HCT116 (cell line): Measurements from ENCODE around the gene HPCA. TPM values are rescaled to one million over a fixed set of nuclear protein-coding genes. Genes with fewer than 3 reads are reported as not detected.

Experiments
- ATAC-seq: fragments of 200-7000 bp; cut with Tn5 transposase; 2 replicates; pipeline ENCODE4 v1.9.1; 2020; ENCODE audit warnings: mild to moderate bottlenecking, moderate library complexity
- BruUV-seq: library from RNA; stranded (reverse); fragments of 400-500 nt; replicated peaks from 2 replicates; lab custom pipeline; 2021; lab: Mats Ljungman, UMichigan
- CTCF ChIA-PET: fragments of 300-600 bp; sonication (Branson Sonifier 250); formaldehyde crosslinking; loops from one replicate; lab custom pipeline; 2021; ENCODE audit warnings: antibody characterized with exemption; lab: Charles Lee
- POLR2A ChIA-PET: fragments of 300-600, 350-600 bp; sonication (Branson Sonifier 250); formaldehyde crosslinking; loops from one replicate; lab custom pipeline; 2021; ENCODE audit warnings: antibody characterized with exemption; lab: Charles Lee
- RAD21 ChIA-PET, 2 experiments: fragments of 300-600 bp; sonication (Branson Sonifier 250); formaldehyde crosslinking; loops; one replicate each; lab custom pipeline; 2023; ENCODE audit warnings: low total read pairs in 2 of 2; ENCODE audit not compliant: uncharacterized antibody in 2 of 2, unreplicated experiment in 2 of 2, low non-redundant PET in 1 of 2; lab: Charles Lee
- DNase-seq: peaks from one replicate; pipeline ENCODE4 v3.0.0-alpha.2; 2010; ENCODE audit warnings: low read depth, low spot score
- H2AFZ ChIP-seq: fragments of 200-600 bp; shearing (Covaris generic), sonication (generic); 2 replicates; pipeline ENCODE4 v1.6.1; 2017; ENCODE audit warnings: low read depth, mixed run types, mixed read lengths, antibody characterized with exemption, low read length; ENCODE audit not compliant: poor library complexity, severe bottlenecking
- H3K27ac ChIP-seq: 2 replicates; pipeline ENCODE4 v1.5.1; 2012; ENCODE audit warnings: low read depth, low read length
- H3K27me3 ChIP-seq: fragments of 200-600 bp; sonication (generic); 2 replicates; pipeline ENCODE4 v1.6.1; 2016; ENCODE audit warnings: mixed run types, low read length, mixed read lengths; ENCODE audit not compliant: insufficient read depth
- H3K36me3 ChIP-seq, 2 experiments: fragments of 200-500 bp in 1 of 2; fragments of 200-600 bp in 1 of 2; sonication (Bioruptor generic) in 1 of 2; sonication (generic) in 1 of 2; 2 replicates each; pipeline versions ENCODE4 v1.5.1 to v1.6.1; 2014 to 2016; ENCODE audit warnings: low read length in 2 of 2, inconsistent platforms in 1 of 2, mixed read lengths in 1 of 2, mixed run types in 1 of 2; ENCODE audit not compliant: insufficient read depth in 2 of 2, control insufficient read depth in 1 of 2
- H3K4me1 ChIP-seq, 2 experiments: fragments of 200-600 bp in 1 of 2; sonication (generic) in 1 of 2; 2 replicates each; pipeline versions ENCODE4 v1.5.1 to v1.6.1; 2012 to 2017; ENCODE audit warnings: low read length in 2 of 2, inconsistent platforms in 1 of 2, mild to moderate bottlenecking in 1 of 2, mixed read lengths in 1 of 2, mixed run types in 1 of 2, moderate library complexity in 1 of 2; ENCODE audit not compliant: insufficient read depth in 2 of 2, control insufficient read depth in 1 of 2
- H3K4me2 ChIP-seq: fragments of 200-600 bp; sonication (generic); 2 replicates; pipeline ENCODE4 v1.6.1; 2017; ENCODE audit warnings: mixed run types, low read length, mixed read lengths
- H3K4me3 ChIP-seq, 2 experiments: fragments of 200-600 bp in 1 of 2; sonication (generic) in 1 of 2; replicated peaks in 1 of 2; 2 replicates each; pipeline ENCODE4 v1.5.1; 2011 to 2016; ENCODE audit warnings: low read length in 2 of 2, control low read depth in 1 of 2, low read depth in 1 of 2, mild to moderate bottlenecking in 1 of 2, mixed read lengths in 1 of 2, mixed run types in 1 of 2
- H3K79me2 ChIP-seq: fragments of 200-600 bp; sonication (generic); 2 replicates; pipeline ENCODE4 v1.6.1; 2017; ENCODE audit warnings: mild to moderate bottlenecking, mixed run types, low read length, moderate library complexity, mixed read lengths; ENCODE audit not compliant: insufficient read depth
- H3K9ac ChIP-seq: fragments of 200-600 bp; sonication (generic); 2 replicates; pipeline ENCODE4 v1.6.1; 2016; ENCODE audit warnings: low read length, mixed read lengths
- H3K9me2 ChIP-seq: fragments of 200-600 bp; sonication (generic), shearing (Covaris generic); 2 replicates; pipeline ENCODE4 v1.6.1; 2017; ENCODE audit warnings: mixed run types, mild to moderate bottlenecking, moderate library complexity; ENCODE audit not compliant: insufficient read depth
- H3K9me3 ChIP-seq, 2 experiments: fragments of 200-500 bp in 1 of 2; fragments of 200-600 bp in 1 of 2; sonication (Bioruptor generic) in 1 of 2; sonication (generic) in 1 of 2; 2 replicates each; pipeline ENCODE4 v1.6.1; 2014 to 2017; ENCODE audit warnings: low read length in 2 of 2, mixed read lengths in 2 of 2, inconsistent platforms in 1 of 2, low read depth in 1 of 2, mild to moderate bottlenecking in 1 of 2, mixed run types in 1 of 2, moderate library complexity in 1 of 2; ENCODE audit not compliant: control insufficient read depth in 1 of 2, insufficient read depth in 1 of 2
- H4K20me1 ChIP-seq: fragments of 200-600 bp; sonication (generic), shearing (Covaris generic); 2 replicates; pipeline ENCODE4 v1.6.1; 2017; ENCODE audit warnings: mixed run types, mild to moderate bottlenecking, moderate library complexity; ENCODE audit not compliant: insufficient read depth
- CBX3 ChIP-seq: IDR thresholded peaks from 2 replicates; pipeline ENCODE4 v1.6.1; 2012; ENCODE audit warnings: low read depth
- CEBPB ChIP-seq: IDR thresholded peaks from 2 replicates; pipeline ENCODE4 v1.6.1; 2012; ENCODE audit warnings: low read depth
- CTCF ChIP-seq, 3 experiments: fragments of 200-600 bp in 1 of 3; sonication (generic) in 1 of 3; IDR thresholded peaks in 2 of 3; conservative IDR thresholded peaks in 1 of 3; 2 replicates each; pipeline ENCODE4 v1.5.1; 2012 to 2017; ENCODE audit warnings: low read depth in 2 of 3, low read length in 2 of 3, antibody characterized with exemption in 1 of 3, borderline replicate concordance in 1 of 3, control low read depth in 1 of 3, mild to moderate bottlenecking in 1 of 3, mixed read lengths in 1 of 3, mixed run types in 1 of 3, moderate library complexity in 1 of 3; ENCODE audit not compliant: insufficient read depth in 1 of 3
- FOSL1 ChIP-seq: IDR thresholded peaks from 2 replicates; pipeline ENCODE4 v1.6.1; 2012; ENCODE audit warnings: low read depth
- JUND ChIP-seq: IDR thresholded peaks from 2 replicates; pipeline ENCODE4 v1.6.1; 2012
- POLR2AphosphoS5 ChIP-seq: IDR thresholded peaks from 2 replicates; pipeline ENCODE4 v1.6.1; 2011; ENCODE audit warnings: mild to moderate bottlenecking, low read depth, low read length, moderate library complexity
- REST ChIP-seq: IDR thresholded peaks from 2 replicates; pipeline ENCODE4 v1.6.1; 2012; ENCODE audit warnings: low read depth
- SP1 ChIP-seq: IDR thresholded peaks from 2 replicates; pipeline ENCODE4 v1.6.1; 2012; ENCODE audit warnings: low read depth
- ZFX ChIP-seq: fragments of 450-650 bp; IDR thresholded peaks from 2 replicates; pipeline ENCODE4 v1.6.1; 2017
- intact Hi-C: fragments of 100-400 bp; cut with micrococcal nuclease; formaldehyde crosslinking; loops from 2 replicates; pipeline ENCODE4 v1.10.0; 2022
- total RNA-seq: library from RNA; stranded (reverse); gene quantifications from one replicate; pipeline ENCODE4 v1.2.1, GENCODE V29; 2021; ENCODE audit not compliant: unreplicated experiment

Gene HPCA
- total RNA-seq, 1 experiment from 2014 or later, result 0.15 TPM

- TF ChIP-seq CTCF (IDR thresholded peaks at IDR 0.05 in 2 of 3, conservative IDR thresholded peaks at IDR 0.05 in 1 of 3; ENCODE audit: borderline replicate concordance in 1 of 3, insufficient read depth in 1 of 3, low read depth in 2 of 3, low read length in 2 of 3) (no peak), CBX3 (no peak), SP1 (no peak), FOSL1 (no peak), JUND (no peak), ZFX (no peak), CEBPB (no peak)
- TF ChIP-seq, all 23 proteins: peak for 0
Measured at GRCh38 chr1:32927441-32927840, 41.1 kb downstream of the HPCA start (continued).

GRCh38 chr1:32928285-32928684 lies 42.0 kb downstream of the HPCA start:
- DNase-seq, result no peak
- POLR2A ChIA-PET, result no interaction called here
- CTCF ChIA-PET, result no interaction called here
- H3K4me2 ChIP-seq, result no peak overlapping the region
- no peak overlapping the region for H3K4me3 ChIP-seq
- BruUV-seq, result no TSS peak
- H3K9ac ChIP-seq, result no peak overlapping the region
- H3K9me3 ChIP-seq, result no peaks in the 10 kb centered on the region
- no peaks in the 10 kb centered on the region for H3K36me3 ChIP-seq
- H4K20me1 ChIP-seq, result no peaks in the 10 kb centered on the region
- ATAC-seq, result no peak
- H2AFZ ChIP-seq, result no peak overlapping the region
- intact Hi-C loops, result no loop called here
- H3K27ac ChIP-seq, result no peak overlapping the region
- no peak for TF ChIP-seq POLR2AphosphoS5
- no peak for TF ChIP-seq REST
- no peak for TF ChIP-seq JUND
- H3K9me2 ChIP-seq, result no peaks in the 10 kb centered on the region
- no peaks in the 10 kb centered on the region; a peak in 1 of 4 replicates for H3K4me1 ChIP-seq
- no peaks in the 10 kb centered on the region for H3K27me3 ChIP-seq
- H3K79me2 ChIP-seq, result no peaks in the 10 kb centered on the region
- RAD21 ChIA-PET, result no interaction called here
